Endodermal cell (in vitro differentiated cells): ENCODE measurements around the gene TFG. TPM values are rescaled to one million over a fixed set of nuclear protein-coding genes. Genes with fewer than 3 reads are reported as not detected.
A peak's percentile ranks its signal among the peaks of the same experiment; 100 is the strongest.

Source experiments
- DNase-seq: peaks from one replicate; pipeline ENCODE4 v3.0.0-alpha.2; 2017
- H3K27ac ChIP-seq: 2 replicates; pipeline ENCODE4 v1.5.1; 2013; ENCODE audit warnings: mild to moderate bottlenecking, low read depth, low read length, moderate library complexity
- H3K27me3 ChIP-seq: 2 replicates; pipeline ENCODE4 v1.6.1; 2013; ENCODE audit warnings: mild to moderate bottlenecking, low read length, moderate library complexity; ENCODE audit not compliant: insufficient read depth, control insufficient read depth, poor library complexity, severe bottlenecking
- H3K36me3 ChIP-seq: 2 replicates; pipeline ENCODE4 v1.7.0; 2013; ENCODE audit warnings: mild to moderate bottlenecking, low read length, moderate library complexity; ENCODE audit not compliant: control insufficient read depth, insufficient read depth
- H3K4me1 ChIP-seq: one replicate; pipeline ENCODE4 v1.7.0; 2013; ENCODE audit warnings: low read length; ENCODE audit not compliant: control insufficient read depth, insufficient read depth
- H3K4me3 ChIP-seq: 2 replicates; pipeline ENCODE4 v1.5.1; 2013; ENCODE audit warnings: mild to moderate bottlenecking, low read length, moderate library complexity
- H3K9ac ChIP-seq: 2 replicates; pipeline ENCODE4 v1.6.1; 2013; ENCODE audit warnings: mild to moderate bottlenecking, low read length, moderate library complexity; ENCODE audit not compliant: poor library complexity, severe bottlenecking; ENCODE audit errors: extremely low read depth
- H3K9me3 ChIP-seq: 2 replicates; pipeline ENCODE4 v1.6.1; 2013; ENCODE audit warnings: mild to moderate bottlenecking, low read length, moderate library complexity; ENCODE audit not compliant: control insufficient read depth
- H3K27ac Mint-ChIP-seq: 2 replicates; pipeline ENCODE4 v1.8.0; 2020; ENCODE audit warnings: mixed read lengths
- H3K27me3 Mint-ChIP-seq: 2 replicates; pipeline ENCODE4 v1.8.0; 2021; ENCODE audit warnings: mild to moderate bottlenecking, mixed read lengths; ENCODE audit not compliant: insufficient read depth
- H3K36me3 Mint-ChIP-seq: 2 replicates; pipeline ENCODE4 v1.8.0; 2020; ENCODE audit warnings: low read depth, mixed read lengths
- H3K4me1 Mint-ChIP-seq: 2 replicates; pipeline ENCODE4 v1.8.0; 2020; ENCODE audit warnings: mixed read lengths
- H3K4me3 Mint-ChIP-seq: 2 replicates; pipeline ENCODE4 v1.8.0; 2020; ENCODE audit warnings: mild to moderate bottlenecking, moderate library complexity, mixed read lengths
- H3K9me3 Mint-ChIP-seq: 2 replicates; pipeline ENCODE4 v1.8.0; 2020; ENCODE audit warnings: mild to moderate bottlenecking, mixed read lengths
- CTCF ChIP-seq: fragments of 200-600 bp; sonication (generic); conservative IDR thresholded peaks from 2 replicates; pipeline ENCODE4 v1.5.0; 2021; ENCODE audit warnings: antibody characterized with exemption, mild to moderate bottlenecking
- WGBS, 2 experiments: methylation state at CpG; one replicate each; pipeline versions ENCODE4 v1.1.5 to v1.1.7; 2013; ENCODE audit warnings: missing lambda C conversion rate in 2 of 2, mixed read lengths in 1 of 2; ENCODE audit not compliant: insufficient coverage in 1 of 2, insufficient read length in 1 of 2; 5-methylcytosine and 5-hydroxymethylcytosine counted together
- total RNA-seq, 2 donors: library from RNA; stranded (reverse); fragmentation: NEBNext Ultra II Directional in 1 of 2; extraction: Animal tissue kit (Norgen Biotek cat#: 25700) in 1 of 2; gene quantifications; 2 replicates in 1 of 2; 3 replicates in 1 of 2; pipeline ENCODE4 v1.2.1, GENCODE V29; 2021

Gene TFG
- total RNA-seq, 2 donors from 2014 or later: 102 to 137 TPM

GRCh38 chr3:100730524-100730923 is 21.2 kb downstream of the TFG start:
- no peaks in the 10 kb centered on the region for H3K9me3 Mint-ChIP-seq
- H3K4me3 ChIP-seq: no peak overlapping the region
- peaks cover 61% of the 10 kb centered on the region for H3K36me3 Mint-ChIP-seq
- DNase-seq: no peak
- H3K9me3 ChIP-seq: no peaks in the 10 kb centered on the region
- H3K27me3 Mint-ChIP-seq: no peaks in the 10 kb centered on the region
- WGBS, 2 experiments: 59 to 80% methylated on average over 2 to 3 of the region's 3 CpGs
- peaks cover 3% of the 10 kb centered on the region for H3K4me1 ChIP-seq
- no peak overlapping the region for H3K4me3 Mint-ChIP-seq
- H3K36me3 ChIP-seq: peaks cover 75% of the 10 kb centered on the region
- no peak overlapping the region for H3K27ac ChIP-seq
- H3K27me3 ChIP-seq: no peaks in the 10 kb centered on the region
- H3K4me1 Mint-ChIP-seq: peaks cover 47% of the 10 kb centered on the region
- TF ChIP-seq CTCF: no peak
- H3K27ac Mint-ChIP-seq: peak overlapping the region; percentile 2
- no peak overlapping the region for H3K9ac ChIP-seq

GRCh38 chr3:100732435-100732834 is 23.1 kb downstream of the TFG start:
- Histone ChIP-seq H3K9me3 (no peaks in the 10 kb centered on the region), H3K4me3 (no peak overlapping the region), H3K27ac (no peak overlapping the region), H3K9ac (no peak overlapping the region), H3K36me3 (peaks cover 71% of the 10 kb centered on the region), H3K27me3 (no peaks in the 10 kb centered on the region), H3K4me1 (no peaks in the 10 kb centered on the region)
- 86 to 100% methylated on average over 2 of the region's 3 CpGs for WGBS, 2 experiments
- Mint-ChIP-seq H3K36me3 (peaks cover 51% of the 10 kb centered on the region), H3K27ac (no peak overlapping the region), H3K9me3 (no peaks in the 10 kb centered on the region), H3K4me1 (peaks cover 48% of the 10 kb centered on the region), H3K27me3 (no peaks in the 10 kb centered on the region), H3K4me3 (no peak overlapping the region)
- no peak for DNase-seq
- TF ChIP-seq CTCF: no peak

GRCh38 chr3:100737334-100737733 is 28.0 kb downstream of the TFG start:
- peak; percentile 64 for DNase-seq
- Histone ChIP-seq H3K9ac (no peak overlapping the region), H3K36me3 (peaks cover 77% of the 10 kb centered on the region), H3K4me1 (peaks cover 17% of the 10 kb centered on the region), H3K27me3 (no peaks in the 10 kb centered on the region), H3K4me3 (no peak overlapping the region), H3K27ac (peak overlapping the region; percentile 26), H3K9me3 (no peaks in the 10 kb centered on the region)
- H3K4me3 Mint-ChIP-seq: no peak overlapping the region
- peaks cover 44% of the 10 kb centered on the region for H3K36me3 Mint-ChIP-seq
- H3K9me3 Mint-ChIP-seq: no peaks in the 10 kb centered on the region
- H3K27ac Mint-ChIP-seq: peak overlapping the region; percentile 54
- no peaks in the 10 kb centered on the region for H3K27me3 Mint-ChIP-seq
- TF ChIP-seq CTCF: peak; percentile 62
- H3K4me1 Mint-ChIP-seq: peaks cover 39% of the 10 kb centered on the region
- 6% methylated on average over 2 of the region's 2 CpGs; no CpG with 5 or more reads in 1 of the 2 experiments for WGBS, 2 experiments
